ENCODE data around the gene HTRA3. TPM values are rescaled to one million over a fixed set of nuclear protein-coding genes. Genes with fewer than 3 reads are reported as not detected.

HTRA3 gene
- total RNA-seq, 5 donors from 2014 or later (not counting 1 experiment from before 2014, with no cell fraction given): 0.13 to 0.26 TPM; not detected in 3

DNA sequence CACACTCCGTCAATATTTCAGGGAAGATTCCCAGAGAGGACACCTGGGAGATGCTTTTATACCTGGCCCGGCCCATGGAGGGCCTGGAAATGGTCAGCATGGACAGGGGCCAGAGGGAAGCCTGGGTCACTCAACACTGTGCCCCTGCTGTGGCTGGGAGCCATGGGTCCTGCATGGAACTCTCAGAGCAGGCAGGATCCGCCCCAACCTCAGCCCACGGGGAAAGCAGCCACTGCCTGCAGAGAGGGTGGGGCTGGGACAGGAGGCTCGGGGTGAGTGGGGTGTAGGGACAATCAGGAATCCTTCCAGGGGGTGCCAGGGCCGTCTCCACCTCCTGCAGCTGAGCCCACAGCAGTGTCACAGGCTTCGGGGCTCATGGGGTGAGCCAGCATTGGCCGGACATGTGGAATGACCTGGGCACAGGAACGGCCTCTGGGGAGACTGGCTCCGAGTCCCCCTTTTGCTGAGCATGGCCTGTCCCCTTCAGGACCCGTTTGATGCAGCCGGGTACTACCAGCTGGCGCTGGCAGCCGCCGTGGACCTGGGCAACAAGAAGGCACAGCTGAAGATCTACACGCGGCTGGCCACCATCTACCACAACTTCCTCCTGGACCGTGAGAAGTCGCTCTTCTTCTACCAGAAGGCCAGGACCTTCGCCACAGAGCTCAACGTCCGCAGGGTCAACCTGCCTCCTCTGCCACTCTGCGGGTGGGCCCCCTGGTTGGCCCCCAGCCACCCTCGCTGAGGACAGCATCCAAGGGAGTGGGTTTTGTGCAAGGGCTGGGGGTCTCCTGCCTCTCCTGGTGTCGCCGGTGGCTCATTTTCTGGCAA lies 29.1 kb upstream of the HTRA3 start:
- no peaks in the 10 kb centered on the region for H3K9me3 Mint-ChIP-seq
- peaks cover 3 to 6% (median 5%) of the 10 kb centered on the region in 3 donors for H3K4me1 Mint-ChIP-seq
- no peak for ATAC-seq (replicated peaks in 1 of 4)
- WGBS (ENCODE audit: insufficient coverage): 69% methylated on average over 21 of the region's 26 CpGs
- Histone ChIP-seq H3K4me1 (ENCODE audit: control insufficient read depth in 1 of 2, extremely low read depth in 1 of 2, insufficient read depth in 2 of 2, low read length in 2 of 2) (peaks cover 0 to 12% of the 10 kb centered on the region in 2 experiments), H3K36me3 (ENCODE audit: control insufficient read depth in 2 of 2, extremely low read depth in 1 of 2, insufficient read depth in 1 of 2, low read length in 1 of 2) (peaks cover 0 to 11% of the 10 kb centered on the region in 2 donors), H3K4me3 (ENCODE audit: control insufficient read depth in 1 of 2, extremely low read depth in 1 of 2, low read length in 1 of 2) (no peak overlapping the region), H3K27me3 (replicated peaks in 1 of 2; ENCODE audit: control insufficient read depth in 2 of 2, extremely low read depth in 1 of 2, insufficient read depth in 2 of 2, low read length in 1 of 2) (peaks cover 0 to 3% of the 10 kb centered on the region in 2 experiments), H3K9me3 (no peaks in the 10 kb centered on the region), H3K27ac (ENCODE audit: low read length) (no peak overlapping the region)
- CTCF ChIA-PET: no interaction called here
- H3K4me3 Mint-ChIP-seq: no peak overlapping the region
- no peaks in the 10 kb centered on the region for H3K27me3 Mint-ChIP-seq
- peaks cover 8% of the 10 kb centered on the region for H3K36me3 Mint-ChIP-seq
- H3K27ac Mint-ChIP-seq: no peak overlapping the region
- POLR2A ChIA-PET: no interaction called here
- DNase-seq: no peak

DNA sequence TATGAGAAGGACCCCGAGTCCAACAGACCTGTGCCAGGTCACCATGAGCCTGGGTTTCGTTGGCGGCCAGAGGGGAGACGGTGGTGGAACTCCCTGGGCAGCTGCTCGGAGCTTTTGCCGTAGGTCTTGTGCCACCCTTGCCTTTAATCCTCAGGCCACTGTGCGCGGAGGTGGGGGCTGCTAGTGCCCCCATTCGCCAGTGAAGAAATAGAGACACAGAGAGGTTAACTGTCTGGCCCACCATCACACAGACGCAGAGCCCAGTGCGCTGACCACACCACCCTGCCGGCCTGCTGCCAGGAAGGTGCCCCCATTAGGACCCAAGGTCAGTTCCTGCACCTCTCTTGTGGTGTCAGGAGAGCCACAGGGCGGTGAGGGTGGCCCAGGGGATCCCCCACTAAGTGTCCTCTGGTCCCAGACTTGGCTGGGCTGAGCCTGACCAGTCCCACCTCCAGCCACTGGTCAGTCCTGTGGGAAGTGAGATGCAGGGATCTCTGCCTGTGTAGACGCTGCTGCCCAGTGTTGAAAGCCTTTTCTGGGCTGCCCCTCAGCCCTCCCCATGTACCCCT lies 28.3 kb upstream of the HTRA3 start:
- peaks cover 0 to 8% of the 10 kb centered on the region in 2 donors for H3K36me3 ChIP-seq (ENCODE audit: control insufficient read depth in 2 of 2, extremely low read depth in 1 of 2, insufficient read depth in 1 of 2, low read length in 1 of 2)
- H3K4me3 ChIP-seq (ENCODE audit: control insufficient read depth in 1 of 2, extremely low read depth in 1 of 2, low read length in 1 of 2): no peak overlapping the region
- Mint-ChIP-seq H3K9me3 (no peaks in the 10 kb centered on the region), H3K27me3 (no peaks in the 10 kb centered on the region), H3K36me3 (peaks cover 8% of the 10 kb centered on the region), H3K4me1 (peaks cover 3 to 6% (median 5%) of the 10 kb centered on the region in 3 donors), H3K4me3 (no peak overlapping the region), H3K27ac (no peak overlapping the region)
- peaks cover 0 to 12% of the 10 kb centered on the region in 2 experiments for H3K4me1 ChIP-seq (ENCODE audit: control insufficient read depth in 1 of 2, extremely low read depth in 1 of 2, insufficient read depth in 2 of 2, low read length in 2 of 2)
- WGBS (ENCODE audit: insufficient coverage): 96% methylated on average over 12 of the region's 14 CpGs
- ChIA-PET CTCF (interaction anchor here (0.5 to 1.7 kb wide), 3 partner anchors 44 to 69 kb away, joined by 4 to 6 read pairs (median 5); no protein-coding TSS in a partner anchor), POLR2A (no interaction called here)
- no peaks in the 10 kb centered on the region for H3K9me3 ChIP-seq
- DNase-seq: no peak
- H3K27me3 ChIP-seq (replicated peaks in 1 of 2; ENCODE audit: control insufficient read depth in 2 of 2, extremely low read depth in 1 of 2, insufficient read depth in 2 of 2, low read length in 1 of 2): peaks cover 0 to 6% of the 10 kb centered on the region in 2 experiments
- H3K27ac ChIP-seq (ENCODE audit: low read length): no peak overlapping the region
- ATAC-seq (replicated peaks in 1 of 4): no peak

DNA sequence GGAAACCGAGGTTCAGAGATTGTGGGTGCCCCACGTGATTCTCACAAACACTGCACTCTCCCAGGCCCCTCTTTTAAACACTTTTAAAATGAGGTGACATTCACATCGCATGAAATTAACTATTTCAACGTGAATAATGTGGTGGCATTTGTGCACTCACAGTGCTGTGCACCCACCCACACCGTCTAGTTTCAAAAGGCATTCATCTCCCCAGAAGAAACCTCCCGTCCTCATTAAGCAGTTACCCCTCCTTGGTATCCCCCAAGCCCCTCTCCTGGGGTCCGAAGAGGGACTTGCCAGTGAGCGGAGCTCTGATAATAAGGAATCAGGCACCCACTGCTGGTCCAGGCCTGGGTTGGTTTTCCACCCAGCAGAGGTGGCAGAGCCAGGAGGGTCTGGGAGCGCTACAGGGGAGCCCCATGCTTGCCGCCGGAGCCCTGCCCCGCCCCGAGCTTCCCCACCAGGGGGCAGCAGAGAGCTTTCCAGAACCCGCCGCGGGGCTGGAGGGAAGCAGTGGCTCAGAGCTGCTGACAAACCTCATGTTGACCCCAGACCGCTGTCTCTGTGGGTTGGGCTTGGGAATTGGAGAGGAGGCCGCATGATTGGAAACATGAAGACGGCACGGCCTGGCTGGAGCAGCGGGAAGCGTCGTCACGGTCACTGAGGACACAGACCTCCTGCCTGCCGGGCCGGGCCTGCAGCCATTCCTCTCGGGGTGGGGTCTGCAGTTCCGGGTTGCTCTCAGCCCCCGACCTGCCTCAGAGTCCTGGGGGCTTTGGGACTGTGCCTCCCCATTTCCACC lies 27.5 kb upstream of the HTRA3 start:
- ATAC-seq (replicated peaks in 1 of 4): peak; percentile 83 to 85 (median 84)

DNA sequence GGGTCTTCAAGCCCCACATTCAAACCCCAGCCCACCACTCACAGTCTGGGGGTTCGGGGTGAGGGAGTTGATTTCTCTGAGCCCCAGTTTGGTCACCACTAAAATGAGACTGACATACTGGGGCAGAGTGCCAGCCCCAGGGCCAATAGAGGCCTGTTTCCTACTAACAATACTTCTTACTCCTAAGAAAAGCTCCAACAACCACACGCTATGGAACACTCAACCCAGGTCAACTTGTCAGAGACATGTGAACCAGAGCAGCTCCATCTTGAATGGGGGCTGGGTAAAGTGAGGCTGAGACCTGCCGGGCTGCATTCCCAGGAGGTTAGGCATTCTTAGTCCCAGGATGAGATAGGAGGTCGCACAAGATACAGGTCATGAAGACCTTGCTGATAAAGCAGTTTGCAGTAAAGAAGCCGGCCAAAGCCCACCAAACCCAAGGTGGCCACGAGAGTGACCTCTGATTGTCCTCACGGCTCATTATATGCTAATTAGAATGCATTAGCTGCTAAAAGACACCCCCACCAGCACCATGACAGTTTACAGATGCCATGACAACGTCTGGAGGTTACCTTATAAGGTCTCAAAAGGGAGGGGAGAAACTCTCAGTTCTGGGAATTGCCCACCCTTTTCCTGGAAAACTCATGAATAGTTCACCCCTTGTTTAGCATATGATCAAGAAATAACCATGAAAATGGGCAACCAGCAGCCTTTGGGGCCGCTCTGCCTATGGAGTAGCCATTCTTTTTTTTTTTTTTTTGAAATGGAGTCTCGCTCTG lies 26.6 kb upstream of the HTRA3 start:
- DNase-seq: no peak
- WGBS (ENCODE audit: insufficient coverage): 87% methylated on average over 4 of the region's 10 CpGs
- POLR2A ChIA-PET: no interaction called here
- Histone ChIP-seq H3K4me1 (ENCODE audit: control insufficient read depth in 1 of 2, extremely low read depth in 1 of 2, insufficient read depth in 2 of 2, low read length in 2 of 2) (peaks cover 0 to 10% of the 10 kb centered on the region in 2 experiments), H3K9me3 (no peaks in the 10 kb centered on the region), H3K4me3 (ENCODE audit: control insufficient read depth in 1 of 2, extremely low read depth in 1 of 2, low read length in 1 of 2) (no peak overlapping the region), H3K27me3 (replicated peaks in 1 of 2; ENCODE audit: control insufficient read depth in 2 of 2, extremely low read depth in 1 of 2, insufficient read depth in 2 of 2, low read length in 1 of 2) (peaks cover 0 to 15% of the 10 kb centered on the region in 2 experiments), H3K36me3 (ENCODE audit: control insufficient read depth in 2 of 2, extremely low read depth in 1 of 2, insufficient read depth in 1 of 2, low read length in 1 of 2) (no peaks in the 10 kb centered on the region), H3K27ac (ENCODE audit: low read length) (no peak overlapping the region)
- no peak overlapping the region for H3K4me3 Mint-ChIP-seq
- H3K9me3 Mint-ChIP-seq: no peaks in the 10 kb centered on the region
- H3K4me1 Mint-ChIP-seq: peaks cover 3 to 6% (median 5%) of the 10 kb centered on the region in 3 donors
- no peaks in the 10 kb centered on the region for H3K27me3 Mint-ChIP-seq
- H3K27ac Mint-ChIP-seq: no peak overlapping the region
- CTCF ChIA-PET: interaction anchor here (0.8 to 1.7 kb wide), 5 partner anchors 10 to 66 kb away, joined by 3 to 6 read pairs (median 4); no protein-coding TSS in a partner anchor
- no peak for ATAC-seq (replicated peaks in 1 of 4)
- H3K36me3 Mint-ChIP-seq: peaks cover 8% of the 10 kb centered on the region

More for the DNA sequence above, 27.5 kb upstream of the HTRA3 start:
- Histone ChIP-seq H3K4me1 (ENCODE audit: control insufficient read depth in 1 of 2, extremely low read depth in 1 of 2, insufficient read depth in 2 of 2, low read length in 2 of 2) (peaks cover 0 to 12% of the 10 kb centered on the region in 2 experiments), H3K27me3 (replicated peaks in 1 of 2; ENCODE audit: control insufficient read depth in 2 of 2, extremely low read depth in 1 of 2, insufficient read depth in 2 of 2, low read length in 1 of 2) (peaks cover 0 to 7% of the 10 kb centered on the region in 2 experiments), H3K9me3 (no peaks in the 10 kb centered on the region), H3K27ac (ENCODE audit: low read length) (no peak overlapping the region), H3K4me3 (ENCODE audit: control insufficient read depth in 1 of 2, extremely low read depth in 1 of 2, low read length in 1 of 2) (no peak overlapping the region), H3K36me3 (ENCODE audit: control insufficient read depth in 2 of 2, extremely low read depth in 1 of 2, insufficient read depth in 1 of 2, low read length in 1 of 2) (peaks cover 0 to 6% of the 10 kb centered on the region in 2 donors)
- Mint-ChIP-seq H3K4me3 (no peak overlapping the region), H3K4me1 (peaks cover 3 to 6% (median 5%) of the 10 kb centered on the region in 3 donors), H3K36me3 (peaks cover 8% of the 10 kb centered on the region), H3K9me3 (no peaks in the 10 kb centered on the region), H3K27me3 (no peaks in the 10 kb centered on the region), H3K27ac (no peak overlapping the region)
- WGBS (ENCODE audit: insufficient coverage): 41% methylated on average over 24 of the region's 29 CpGs
- CTCF ChIA-PET: interaction anchor here (0.5 to 1.7 kb wide), 8 partner anchors 11 to 1360 kb away, joined by 3 to 6 read pairs (median 4); no protein-coding TSS in a partner anchor
- POLR2A ChIA-PET: no interaction called here
- peak in 34 of 35 experiments; percentile 42 to 83 (median 73) for DNase-seq

DNA sequence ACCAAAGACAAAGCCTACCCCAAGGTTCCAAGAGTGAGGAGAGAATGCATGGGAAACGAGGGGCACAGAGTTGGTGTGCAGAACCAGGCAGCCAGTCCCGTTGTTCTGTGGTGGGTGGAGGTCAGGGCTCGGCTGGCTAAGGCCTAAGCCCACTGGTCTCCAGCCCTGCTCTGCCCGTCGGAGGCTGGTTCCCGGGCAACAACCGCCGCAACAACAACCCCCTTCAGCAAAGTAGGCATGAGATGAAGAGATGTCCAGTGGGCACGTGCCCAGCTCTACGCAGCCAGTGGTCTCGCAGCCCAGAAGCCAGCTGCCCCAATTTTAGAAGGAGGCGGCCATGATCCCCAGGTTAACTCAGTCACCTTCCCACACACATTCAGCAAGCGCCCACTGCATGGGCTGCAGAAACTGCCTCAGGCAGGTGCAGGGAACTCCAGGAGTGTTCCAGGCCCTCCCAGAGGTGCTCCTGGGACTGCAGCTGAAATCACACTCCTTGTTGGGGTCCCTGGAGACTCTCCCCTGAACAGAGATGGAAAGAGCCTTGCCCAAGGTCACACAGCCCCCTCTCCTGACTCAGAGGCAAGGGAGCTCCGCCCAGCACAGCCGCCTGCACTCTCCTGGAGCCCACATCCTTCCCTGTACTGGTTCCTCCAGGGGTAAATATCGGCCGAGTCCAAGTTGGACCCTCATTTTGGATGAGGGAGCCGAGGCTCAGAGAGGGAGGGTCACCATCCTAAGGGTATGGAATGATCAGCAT lies 25.4 kb upstream of the HTRA3 start:
- no peaks in the 10 kb centered on the region for H3K9me3 Mint-ChIP-seq
- H3K36me3 Mint-ChIP-seq: peaks cover 5% of the 10 kb centered on the region
- no peaks in the 10 kb centered on the region for H3K9me3 ChIP-seq
- no peak overlapping the region for H3K4me3 ChIP-seq (ENCODE audit: control insufficient read depth in 1 of 2, extremely low read depth in 1 of 2, low read length in 1 of 2)
- H3K4me1 Mint-ChIP-seq: peaks cover 3 to 6% (median 5%) of the 10 kb centered on the region in 3 donors
- no peaks in the 10 kb centered on the region for H3K36me3 ChIP-seq (ENCODE audit: control insufficient read depth in 2 of 2, extremely low read depth in 1 of 2, insufficient read depth in 1 of 2, low read length in 1 of 2)
- H3K27me3 ChIP-seq (replicated peaks in 1 of 2; ENCODE audit: control insufficient read depth in 2 of 2, extremely low read depth in 1 of 2, insufficient read depth in 2 of 2, low read length in 1 of 2): peaks cover 0 to 15% of the 10 kb centered on the region in 2 experiments
- POLR2A ChIA-PET: no interaction called here
- no peaks in the 10 kb centered on the region for H3K27me3 Mint-ChIP-seq
- no peak for DNase-seq
- CTCF ChIA-PET: no interaction called here
- no peak for ATAC-seq (replicated peaks in 1 of 4)
- peaks cover 0 to 10% of the 10 kb centered on the region in 2 experiments for H3K4me1 ChIP-seq (ENCODE audit: control insufficient read depth in 1 of 2, extremely low read depth in 1 of 2, insufficient read depth in 2 of 2, low read length in 2 of 2)
- 85% methylated on average over 14 of the region's 18 CpGs for WGBS (ENCODE audit: insufficient coverage)
- H3K4me3 Mint-ChIP-seq: no peak overlapping the region
- no peak overlapping the region for H3K27ac Mint-ChIP-seq
- no peak overlapping the region for H3K27ac ChIP-seq (ENCODE audit: low read length)

All from T-cell (primary cell).